IPS-15b (cell line): ENCODE data around the gene XCR1.
"Not testable (repeated sequence)": the region's sequence is repeated elsewhere in the genome, so short reads cannot be mapped to it uniquely, and the experiment has no call there.

ENCODE experiments used
- H3K27me3 ChIP-seq: one replicate; pipeline ENCODE4 v1.6.1; 2013; ENCODE audit warnings: low read length; ENCODE audit not compliant: control insufficient read depth, insufficient read depth
- H3K36me3 ChIP-seq: one replicate; pipeline ENCODE4 v1.6.1; 2013; ENCODE audit warnings: low read length; ENCODE audit not compliant: control insufficient read depth, insufficient read depth
- H3K4me1 ChIP-seq: one replicate; pipeline ENCODE4 v1.6.1; 2013; ENCODE audit warnings: mild to moderate bottlenecking, low read length; ENCODE audit not compliant: control insufficient read depth, insufficient read depth
- H3K4me3 ChIP-seq: one replicate; pipeline ENCODE4 v1.5.1; 2013; ENCODE audit warnings: low read depth, low read length
- H3K9ac ChIP-seq: one replicate; pipeline ENCODE4 v1.6.1; 2013; ENCODE audit warnings: low read depth, mild to moderate bottlenecking, low read length
- H3K9me3 ChIP-seq: one replicate; pipeline ENCODE4 v1.6.1; 2013; ENCODE audit warnings: mild to moderate bottlenecking, low read length; ENCODE audit not compliant: control insufficient read depth, insufficient read depth

Gene XCR1

DNA sequence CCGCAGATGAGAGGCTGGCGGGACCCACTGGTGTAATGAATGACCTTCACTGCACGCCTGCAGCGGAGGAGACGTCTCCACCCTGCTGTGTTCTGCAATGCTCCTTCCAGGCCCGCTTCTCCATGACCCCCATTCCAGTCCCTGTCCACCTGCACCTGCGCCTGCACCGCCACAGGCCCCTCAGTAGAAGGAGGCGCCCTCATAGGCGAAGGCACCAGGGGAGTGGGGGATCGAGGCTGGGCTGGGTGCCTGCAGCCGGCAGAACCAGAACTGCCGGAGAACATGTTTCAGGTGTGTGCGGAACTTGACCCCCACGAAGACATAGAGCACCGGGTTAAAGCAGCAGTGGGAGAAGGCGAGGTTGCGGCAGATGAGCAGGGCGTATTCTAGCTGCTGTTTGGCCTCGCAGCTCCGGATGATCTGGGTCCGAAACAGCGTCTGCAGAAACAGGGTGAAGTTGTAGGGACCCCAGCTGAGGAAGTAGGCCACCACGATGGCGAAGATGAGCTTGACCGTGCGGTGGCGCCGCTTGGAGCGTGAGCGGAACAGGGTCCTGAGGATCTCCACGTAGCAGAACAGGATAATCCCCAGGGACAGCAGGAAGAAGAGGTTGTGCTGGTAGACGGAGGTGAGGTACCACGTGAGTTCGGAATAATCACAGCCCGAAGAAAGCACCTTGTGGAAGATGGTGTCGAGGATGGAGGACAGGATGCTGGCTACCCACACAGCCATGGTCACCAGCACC is 6.3 kb downstream of the XCR1 start:
- Histone ChIP-seq H3K9me3 (no peaks in the 10 kb centered on the region), H3K9ac (no peak overlapping the region), H3K27me3 (no peaks in the 10 kb centered on the region), H3K4me3 (no peak overlapping the region), H3K4me1 (no peaks in the 10 kb centered on the region), H3K36me3 (no peaks in the 10 kb centered on the region)

DNA sequence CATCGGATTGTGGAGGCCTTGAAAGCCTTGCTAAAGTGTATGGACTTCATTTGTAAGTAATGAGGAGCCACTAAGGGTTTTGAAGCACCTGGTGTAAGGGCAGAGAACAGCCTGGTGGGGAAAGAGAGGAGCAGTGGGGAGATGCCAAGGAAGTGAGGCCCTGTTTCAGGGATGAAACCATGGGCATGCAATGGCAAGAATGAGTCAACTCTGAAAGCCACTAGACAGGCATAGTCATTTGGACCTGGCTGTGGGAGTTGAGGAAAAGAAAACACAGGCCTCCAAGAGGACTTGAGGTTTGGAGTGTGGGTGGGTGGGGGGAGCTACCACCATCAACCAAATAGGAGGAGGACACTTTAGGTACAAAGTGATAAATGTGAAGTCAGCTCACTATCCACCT is 7.6 kb downstream of the XCR1 start:
- Histone ChIP-seq H3K27me3 (no peaks in the 10 kb centered on the region), H3K4me3 (no peak overlapping the region), H3K4me1 (no peaks in the 10 kb centered on the region), H3K36me3 (no peaks in the 10 kb centered on the region), H3K9ac (no peak overlapping the region), H3K9me3 (no peaks in the 10 kb centered on the region)

DNA sequence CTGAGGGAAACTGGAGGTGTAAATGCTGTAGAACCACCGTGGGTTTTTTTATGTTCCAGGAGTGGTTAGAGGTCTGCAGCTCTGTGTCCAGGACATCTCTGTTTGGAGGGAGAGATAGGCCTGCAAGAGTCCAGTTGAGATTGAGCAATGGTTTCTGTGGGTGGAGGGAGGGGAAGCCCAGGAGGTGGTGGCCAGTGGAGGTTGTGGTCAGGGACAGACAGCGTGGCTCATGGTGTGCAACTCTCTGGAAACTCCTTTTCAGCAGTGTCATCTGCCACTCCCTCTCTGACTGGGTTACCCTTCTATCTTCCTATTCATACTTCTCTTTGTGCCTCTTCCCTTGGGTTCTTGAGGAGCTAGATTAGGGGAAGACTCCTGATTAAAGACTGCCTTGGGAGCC is 9.6 kb downstream of the XCR1 start:
- H3K9ac ChIP-seq: no peak overlapping the region
- H3K27me3 ChIP-seq: no peaks in the 10 kb centered on the region
- H3K4me1 ChIP-seq: no peaks in the 10 kb centered on the region
- no peaks in the 10 kb centered on the region for H3K9me3 ChIP-seq
- no peaks in the 10 kb centered on the region for H3K36me3 ChIP-seq
- H3K4me3 ChIP-seq: no peak overlapping the region

DNA sequence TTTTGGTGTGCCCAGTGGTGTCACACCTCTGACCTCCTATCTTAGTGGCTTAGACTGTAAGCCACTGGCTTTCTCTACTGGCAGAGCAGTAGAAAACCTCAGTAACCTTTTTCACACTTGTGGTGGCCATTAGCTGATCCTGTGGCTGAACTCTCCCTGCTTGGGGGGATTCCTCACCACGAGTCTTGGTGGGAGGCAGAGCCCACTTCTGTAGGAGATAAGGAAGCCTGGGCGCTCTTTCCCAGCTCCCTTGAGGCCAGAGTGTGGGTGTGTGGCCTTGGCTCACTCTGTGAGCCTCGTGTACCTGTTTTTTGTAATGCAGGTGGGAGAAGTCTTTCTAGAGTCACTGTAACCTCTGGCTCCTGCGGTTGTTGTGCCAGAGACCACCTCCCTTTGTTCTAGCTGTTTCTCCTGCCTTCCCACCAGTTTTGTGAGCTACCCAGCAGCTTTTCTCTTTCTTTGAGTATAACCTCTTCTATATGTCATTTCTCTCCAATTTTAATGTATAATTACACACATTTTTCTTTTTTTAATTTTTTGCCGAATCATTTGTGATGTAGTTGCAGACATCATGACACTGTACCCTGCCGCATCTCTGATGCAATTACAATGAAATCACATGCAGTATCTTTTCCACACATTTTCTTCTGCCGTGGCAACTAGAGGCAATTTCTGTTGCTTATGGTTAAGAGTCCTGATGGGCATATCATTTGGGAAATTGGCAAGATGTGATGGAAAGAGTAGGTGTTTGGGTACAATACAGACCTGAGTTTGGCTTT is 13.8 kb downstream of the XCR1 start:
- Histone ChIP-seq H3K9me3 (no peaks in the 10 kb centered on the region), H3K4me1 (no peaks in the 10 kb centered on the region), H3K27me3 (no peaks in the 10 kb centered on the region), H3K9ac (no peak overlapping the region), H3K36me3 (no peaks in the 10 kb centered on the region), H3K4me3 (no peak overlapping the region)

DNA sequence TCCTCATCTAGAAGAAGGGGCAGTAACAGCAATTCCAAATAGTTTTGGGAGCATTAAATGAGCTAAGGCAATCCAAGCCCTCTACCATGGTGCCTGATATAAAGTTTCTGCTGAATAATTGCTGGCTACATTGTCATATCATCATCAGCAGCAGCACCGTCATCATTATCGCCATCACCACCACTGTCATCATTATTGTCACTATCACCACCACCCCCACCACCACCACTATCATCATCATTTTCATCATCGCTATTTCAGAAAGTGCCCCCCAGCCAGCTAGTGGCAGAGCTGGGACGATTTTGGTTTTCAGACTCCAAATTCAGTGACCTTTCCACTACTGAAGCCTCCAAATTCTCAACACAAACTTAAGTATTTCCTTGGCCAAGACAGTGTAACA is 15.0 kb downstream of the XCR1 start:
- Histone ChIP-seq H3K27me3 (no peaks in the 10 kb centered on the region), H3K4me1 (no peaks in the 10 kb centered on the region), H3K9ac (no peak overlapping the region)

DNA sequence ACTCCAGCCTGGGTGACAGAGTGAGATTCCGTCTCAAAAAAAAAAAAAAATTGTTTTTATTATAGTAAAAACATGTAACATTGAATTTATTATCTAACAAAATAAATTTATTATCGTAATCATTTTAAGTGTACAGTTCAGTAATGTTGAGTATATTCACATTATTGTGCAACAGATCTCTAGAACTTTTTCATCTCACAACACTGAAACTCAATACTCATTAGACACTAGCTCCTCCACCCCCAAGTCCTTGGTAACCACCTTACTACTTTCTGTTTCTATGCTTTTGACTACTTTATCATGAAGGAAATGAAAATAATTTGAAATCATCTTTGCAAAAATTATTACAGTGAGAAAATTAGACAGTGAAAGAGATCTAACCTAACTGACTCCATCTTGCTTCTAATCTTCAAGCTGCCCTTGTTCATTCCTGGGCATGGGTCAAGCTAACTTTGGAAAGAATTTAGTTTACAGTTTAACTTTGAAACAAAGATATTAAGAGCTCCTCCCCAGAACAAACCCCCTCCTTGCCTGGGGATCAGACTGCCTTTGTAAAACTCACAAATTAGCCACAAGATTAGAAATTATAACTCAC is 16.7 kb downstream of the XCR1 start:
- H3K4me3 ChIP-seq: no peak overlapping the region

More for the DNA sequence above, 15.0 kb downstream of the XCR1 start:
- no peaks in the 10 kb centered on the region for H3K36me3 ChIP-seq
- H3K4me3 ChIP-seq: no peak overlapping the region
- H3K9me3 ChIP-seq: no peaks in the 10 kb centered on the region

DNA sequence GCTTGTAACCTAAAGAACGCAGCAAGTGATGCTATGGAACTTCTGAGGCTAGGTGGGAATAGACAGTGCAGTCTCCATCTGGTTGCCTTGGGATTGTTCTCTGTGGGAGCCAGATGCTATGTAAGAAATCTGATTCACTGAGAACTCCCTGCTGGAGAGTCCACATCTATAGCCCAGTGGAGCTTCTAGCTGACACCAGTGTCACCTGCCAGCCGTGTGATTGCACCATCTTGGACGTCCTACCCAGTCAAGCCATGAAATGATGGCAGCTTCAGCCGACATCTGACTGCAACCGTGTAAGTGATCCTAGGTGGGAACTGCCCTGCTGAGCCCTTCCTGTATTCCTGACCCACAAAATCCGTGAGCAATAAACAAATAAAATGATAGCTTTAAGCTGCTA is 19.2 kb downstream of the XCR1 start:
- Histone ChIP-seq H3K4me3 (no peak overlapping the region), H3K4me1 (peaks cover 4% of the 10 kb centered on the region), H3K36me3 (no peaks in the 10 kb centered on the region), H3K9ac (no peak overlapping the region), H3K9me3 (no peaks in the 10 kb centered on the region), H3K27me3 (no peaks in the 10 kb centered on the region)

More for the DNA sequence above, 16.7 kb downstream of the XCR1 start:
- H3K9me3 ChIP-seq: no peaks in the 10 kb centered on the region
- H3K4me1 ChIP-seq: peaks cover 4% of the 10 kb centered on the region
- no peaks in the 10 kb centered on the region for H3K27me3 ChIP-seq
- no peak overlapping the region for H3K9ac ChIP-seq
- no peaks in the 10 kb centered on the region for H3K36me3 ChIP-seq

DNA sequence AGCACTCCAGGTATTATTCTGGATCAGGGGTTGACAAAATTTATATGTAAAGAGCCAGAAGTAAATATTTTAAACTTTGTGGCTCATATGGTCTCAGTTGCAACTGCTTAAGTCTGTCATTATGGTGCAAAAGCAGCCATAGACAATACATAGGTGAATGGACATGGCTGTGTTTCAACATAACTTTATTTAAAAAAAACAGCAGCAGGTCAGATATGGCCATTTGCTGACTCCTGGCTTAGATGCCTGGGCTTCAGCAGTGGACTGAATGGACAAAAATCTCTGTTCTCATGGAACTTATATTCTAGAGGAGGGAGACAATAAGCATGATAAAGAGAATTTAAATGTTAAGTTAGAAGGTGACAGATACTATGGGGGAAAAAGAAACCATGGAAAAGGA is 20.0 kb downstream of the XCR1 start:
- Histone ChIP-seq H3K9ac (no peak overlapping the region), H3K4me3 (no peak overlapping the region), H3K36me3 (no peaks in the 10 kb centered on the region), H3K27me3 (no peaks in the 10 kb centered on the region), H3K4me1 (peaks cover 4% of the 10 kb centered on the region), H3K9me3 (no peaks in the 10 kb centered on the region)

DNA sequence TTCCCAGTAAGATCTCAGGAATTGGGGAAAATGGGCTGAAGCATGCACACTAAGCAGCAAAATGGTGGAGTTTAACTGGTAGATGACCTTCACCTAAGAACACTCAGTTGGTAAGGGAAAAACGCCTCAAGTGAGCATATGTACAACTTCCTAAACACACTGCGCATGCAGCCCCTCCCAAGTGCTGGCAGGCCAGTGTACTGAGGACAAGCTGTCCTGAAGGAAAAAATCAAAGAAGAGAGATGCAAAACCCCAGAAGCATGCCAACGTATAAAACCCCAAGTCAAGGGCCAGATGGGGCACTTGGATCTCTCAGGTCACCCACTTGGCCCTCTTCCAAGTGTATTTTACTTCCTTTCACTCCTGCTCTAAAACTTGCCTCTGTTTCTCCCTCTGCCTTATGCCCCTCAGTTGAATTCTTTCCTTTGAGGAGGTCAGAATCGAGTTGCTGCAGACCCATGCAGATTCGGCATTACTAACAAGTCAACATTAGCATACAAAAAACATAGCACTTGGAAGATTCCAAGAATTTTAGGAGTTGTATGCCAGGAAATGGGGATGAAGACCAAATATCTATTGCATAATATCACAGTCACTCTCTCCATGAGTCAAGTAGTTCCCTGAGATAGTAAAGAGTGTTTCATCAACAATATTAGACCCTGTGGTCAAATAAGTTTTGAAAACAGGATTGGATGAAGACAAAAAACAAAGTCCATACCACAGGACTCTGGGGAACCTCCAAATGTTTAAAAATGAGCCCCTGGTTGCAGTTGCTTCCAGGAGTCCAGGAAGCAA is 20.8 kb downstream of the XCR1 start:
- no peak overlapping the region for H3K9ac ChIP-seq
- no peaks in the 10 kb centered on the region for H3K9me3 ChIP-seq
- peaks cover 4% of the 10 kb centered on the region for H3K4me1 ChIP-seq
- no peak overlapping the region for H3K4me3 ChIP-seq
- no peaks in the 10 kb centered on the region for H3K36me3 ChIP-seq
- H3K27me3 ChIP-seq: no peaks in the 10 kb centered on the region

DNA sequence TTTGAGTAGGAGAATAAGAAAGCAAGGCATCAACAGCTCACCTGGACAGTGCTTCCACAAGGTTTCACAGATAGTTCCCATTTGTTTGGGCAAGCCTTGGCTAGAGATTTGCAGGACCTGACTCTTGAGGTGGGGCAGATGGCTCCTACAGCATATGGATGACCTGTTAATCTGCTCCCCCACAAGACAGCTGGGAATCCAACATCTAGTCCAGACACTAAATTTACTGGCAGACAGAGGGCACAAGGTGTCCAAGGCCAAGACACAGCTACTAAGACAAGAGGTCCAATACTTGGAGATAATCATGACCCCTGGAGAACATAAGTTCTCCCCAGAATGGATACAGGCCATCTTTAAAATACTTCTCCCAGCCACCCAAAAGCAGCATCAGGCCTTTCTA is 23.6 kb downstream of the XCR1 start:
- H3K9ac ChIP-seq: not testable (repeated sequence)

DNA sequence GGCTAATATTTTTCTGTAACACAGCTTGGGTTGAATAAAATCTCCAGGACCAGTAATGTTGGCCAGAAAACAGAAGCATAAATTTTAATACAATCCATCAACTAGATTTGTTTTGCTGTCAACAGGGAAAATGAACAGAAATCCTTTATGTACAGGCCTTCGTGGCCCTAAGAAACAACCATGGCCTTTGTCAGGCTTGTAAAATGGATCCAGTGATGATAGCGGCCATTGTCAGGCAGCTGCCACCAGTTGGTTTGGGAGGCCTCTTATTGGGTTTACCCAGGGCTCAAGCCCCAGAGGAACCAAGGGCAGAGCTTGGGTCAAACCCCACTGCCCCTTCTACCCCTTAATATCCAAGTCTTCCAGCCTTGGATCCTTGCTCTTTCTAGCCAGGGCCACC is 26.1 kb downstream of the XCR1 start:
- Histone ChIP-seq H3K4me1 (peaks cover under 1% of the 10 kb centered on the region), H3K4me3 (no peak overlapping the region), H3K9ac (no peak overlapping the region), H3K36me3 (no peaks in the 10 kb centered on the region), H3K27me3 (peaks cover 7% of the 10 kb centered on the region), H3K9me3 (no peaks in the 10 kb centered on the region)

More for the DNA sequence above, 23.6 kb downstream of the XCR1 start:
- not testable (repeated sequence) for H3K4me1 ChIP-seq, H3K9me3 ChIP-seq, H3K36me3 ChIP-seq, H3K27me3 ChIP-seq, H3K4me3 ChIP-seq
